Mesothelial cell of epicardium (in vitro differentiated cells): Measurements from ENCODE around the gene ITGA11. TPM values are rescaled to one million over a fixed set of nuclear protein-coding genes. Genes with fewer than 3 reads are reported as not detected.

Experiments used
- DNase-seq, 2 experiments: peaks; one replicate each; pipeline ENCODE4 v3.0.0; 2021; ENCODE audit warnings: low spot score in 2 of 2; ENCODE audit not compliant: unreplicated experiment in 2 of 2
- H3K27ac Mint-ChIP-seq: 2 replicates; pipeline ENCODE4 v1.8.0; 2021; ENCODE audit warnings: mixed read lengths
- H3K27me3 Mint-ChIP-seq: 2 replicates; pipeline ENCODE4 v1.8.0; 2021; ENCODE audit warnings: low read depth, mixed read lengths
- H3K36me3 Mint-ChIP-seq: 2 replicates; pipeline ENCODE4 v1.8.0; 2021; ENCODE audit warnings: mixed read lengths
- H3K4me1 Mint-ChIP-seq: 2 replicates; pipeline ENCODE4 v1.8.0; 2021; ENCODE audit warnings: mixed read lengths
- H3K4me3 Mint-ChIP-seq: 2 replicates; pipeline ENCODE4 v1.8.0; 2021; ENCODE audit warnings: mild to moderate bottlenecking, moderate library complexity, mixed read lengths
- H3K9me3 Mint-ChIP-seq: 2 replicates; pipeline ENCODE4 v1.8.0; 2021; ENCODE audit warnings: mixed read lengths
- CTCF ChIP-seq: fragments of 200-600 bp; sonication (generic); IDR thresholded peaks from one replicate; pipeline ENCODE4 v1.5.0; 2021; ENCODE audit warnings: antibody characterized with exemption; ENCODE audit not compliant: unreplicated experiment
- total RNA-seq: library from RNA; stranded (reverse); gene quantifications from 3 replicates; pipeline ENCODE4 v1.2.1, GENCODE V29; 2021

The ITGA11 gene
- total RNA-seq, 1 donor from 2014 or later: 3.5 TPM

DNA sequence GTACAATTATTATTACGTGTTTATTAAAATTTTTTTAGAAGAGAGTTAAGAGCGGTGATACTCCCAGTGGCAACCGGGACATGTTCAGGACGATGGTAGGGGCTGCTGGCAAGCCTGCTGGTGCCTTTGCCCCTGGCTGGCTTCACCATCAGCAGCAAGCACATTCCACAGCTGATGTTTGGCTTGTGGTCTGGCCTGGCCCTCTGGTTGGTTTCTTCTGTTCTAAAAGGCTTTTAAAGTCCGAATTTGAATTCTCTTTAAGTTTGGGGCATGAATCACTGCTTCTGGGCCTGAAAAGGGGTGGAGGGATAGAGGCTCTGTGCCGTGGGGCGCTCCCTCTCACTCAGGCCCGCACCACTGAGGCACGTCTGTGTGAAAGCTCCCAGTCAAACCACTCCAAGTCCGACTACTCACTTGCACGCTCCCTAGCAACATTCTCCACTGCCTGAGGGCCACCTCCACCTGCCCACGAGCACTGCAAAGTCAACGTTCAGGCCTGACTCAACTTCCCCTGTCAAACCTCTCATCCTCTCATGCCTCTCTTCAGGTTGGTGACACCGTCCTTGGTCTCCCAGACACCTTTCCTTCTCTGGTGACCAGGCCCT is 10.1 kb downstream of the ITGA11 start:
- no peaks in the 10 kb centered on the region for H3K9me3 Mint-ChIP-seq
- no peak for TF ChIP-seq CTCF
- H3K27ac Mint-ChIP-seq: no peak overlapping the region
- H3K4me1 Mint-ChIP-seq: peaks cover 20% of the 10 kb centered on the region
- peaks cover 3% of the 10 kb centered on the region for H3K27me3 Mint-ChIP-seq
- no peak overlapping the region for H3K4me3 Mint-ChIP-seq
- no peaks in the 10 kb centered on the region for H3K36me3 Mint-ChIP-seq
- peak in 1 of 2 experiments; percentile 29 for DNase-seq

GRCh38 chr15:68421115-68421551 is 10.8 kb downstream of the ITGA11 start:
- Mint-ChIP-seq H3K27ac (peak overlapping the region; percentile 5), H3K4me1 (peaks cover 20% of the 10 kb centered on the region), H3K27me3 (peaks cover 3% of the 10 kb centered on the region), H3K36me3 (no peaks in the 10 kb centered on the region), H3K4me3 (no peak overlapping the region), H3K9me3 (no peaks in the 10 kb centered on the region)
- TF ChIP-seq CTCF: no peak
- DNase-seq: peak in 1 of 2 experiments; percentile 38

- H3K27me3 Mint-ChIP-seq: peaks cover 3% of the 10 kb centered on the region
- peaks cover 20% of the 10 kb centered on the region for H3K4me1 Mint-ChIP-seq
- no peak overlapping the region for H3K4me3 Mint-ChIP-seq
- no peaks in the 10 kb centered on the region for H3K9me3 Mint-ChIP-seq
- H3K27ac Mint-ChIP-seq: no peak overlapping the region
- peak in 1 of 2 experiments; percentile 13 for DNase-seq
- no peaks in the 10 kb centered on the region for H3K36me3 Mint-ChIP-seq
- TF ChIP-seq CTCF: no peak
These were observed 11.7 kb downstream of the ITGA11 start for GRCh38 chr15:68420186-68420684.

GRCh38 chr15:68419301-68420175 is 12.4 kb downstream of the ITGA11 start:
- Mint-ChIP-seq H3K36me3 (no peaks in the 10 kb centered on the region), H3K4me1 (peaks cover 20% of the 10 kb centered on the region), H3K27me3 (peaks cover 3% of the 10 kb centered on the region), H3K4me3 (no peak overlapping the region), H3K27ac (no peak overlapping the region), H3K9me3 (no peaks in the 10 kb centered on the region)
- TF ChIP-seq CTCF: no peak
- peak in 1 of 2 experiments; percentile 19 for DNase-seq

DNA sequence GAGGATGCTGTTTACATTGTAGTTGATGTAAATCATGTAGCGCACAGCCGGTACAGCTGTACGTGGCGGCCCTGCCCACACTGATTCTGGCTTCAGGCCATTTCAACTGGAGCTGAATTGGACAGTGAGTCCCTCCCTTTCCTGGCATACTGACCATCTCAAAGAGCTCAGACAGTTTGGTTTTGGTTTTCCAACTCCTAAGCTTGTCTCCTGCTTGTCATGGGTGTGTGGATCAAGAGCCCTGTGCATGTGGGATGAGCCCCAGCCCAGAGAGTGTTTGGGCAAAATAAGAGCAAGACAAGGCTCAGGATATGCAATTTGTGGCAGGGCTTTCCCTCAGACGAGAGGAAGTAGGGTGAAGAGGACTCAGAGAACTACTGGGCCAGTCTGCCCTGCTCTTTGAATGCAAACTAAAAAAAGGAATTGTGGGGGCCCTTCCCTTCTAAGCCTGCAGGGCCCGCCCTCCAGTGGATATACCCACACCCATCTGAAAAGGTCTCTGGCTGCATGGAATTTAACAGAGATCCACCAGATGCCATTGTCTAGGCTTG is 13.3 kb downstream of the ITGA11 start:
- no peaks in the 10 kb centered on the region for H3K9me3 Mint-ChIP-seq
- TF ChIP-seq CTCF: no peak
- H3K4me3 Mint-ChIP-seq: no peak overlapping the region
- peaks cover 3% of the 10 kb centered on the region for H3K27me3 Mint-ChIP-seq
- peaks cover 20% of the 10 kb centered on the region for H3K4me1 Mint-ChIP-seq
- DNase-seq: peak in 1 of 2 experiments; percentile 36
- H3K27ac Mint-ChIP-seq: peak overlapping the region; percentile 31
- no peaks in the 10 kb centered on the region for H3K36me3 Mint-ChIP-seq
